Osteocyte (in vitro differentiated cells): ENCODE results near the gene ZFAND5. TPM values are rescaled to one million over a fixed set of nuclear protein-coding genes. Genes with fewer than 3 reads are reported as not detected.

Experiments used
- DNase-seq: peaks from one replicate; pipeline ENCODE4 v3.0.0; 2021; ENCODE audit warnings: mixed read lengths; ENCODE audit not compliant: unreplicated experiment; ENCODE audit errors: extremely low spot score
- H3K27ac Mint-ChIP-seq: one replicate; pipeline ENCODE4 v1.8.0; 2021; ENCODE audit warnings: mild to moderate bottlenecking, mixed read lengths; ENCODE audit not compliant: unreplicated experiment
- H3K27me3 Mint-ChIP-seq: one replicate; pipeline ENCODE4 v1.8.0; 2021; ENCODE audit warnings: mixed read lengths; ENCODE audit not compliant: unreplicated experiment
- H3K36me3 Mint-ChIP-seq: one replicate; pipeline ENCODE4 v1.8.0; 2021; ENCODE audit warnings: mixed read lengths; ENCODE audit not compliant: unreplicated experiment
- H3K4me1 Mint-ChIP-seq: one replicate; pipeline ENCODE4 v1.8.0; 2021; ENCODE audit warnings: mixed read lengths; ENCODE audit not compliant: unreplicated experiment
- H3K4me3 Mint-ChIP-seq: one replicate; pipeline ENCODE4 v1.8.0; 2021; ENCODE audit warnings: mild to moderate bottlenecking, moderate library complexity, mixed read lengths; ENCODE audit not compliant: unreplicated experiment
- H3K9me3 Mint-ChIP-seq: one replicate; pipeline ENCODE4 v1.8.0; 2021; ENCODE audit warnings: mixed read lengths; ENCODE audit not compliant: unreplicated experiment
- CTCF ChIP-seq: fragments of 200-600 bp; sonication (generic); IDR thresholded peaks from 2 replicates; pipeline ENCODE4 v1.5.0; 2021; ENCODE audit warnings: antibody characterized with exemption, mild to moderate bottlenecking, moderate library complexity
- total RNA-seq: library from RNA; stranded (reverse); gene quantifications from 2 replicates; pipeline ENCODE4 v1.2.1, GENCODE V29; 2021

The ZFAND5 gene
- total RNA-seq, 1 donor from 2014 or later: 233 TPM

GRCh38 chr9:72334658-72335337, 30.2 kb downstream of the ZFAND5 start:
- Mint-ChIP-seq H3K9me3 (no peaks in the 10 kb centered on the region), H3K36me3 (no peaks in the 10 kb centered on the region), H3K4me1 (no peaks in the 10 kb centered on the region), H3K27ac (no peak overlapping the region), H3K27me3 (peaks cover 20% of the 10 kb centered on the region), H3K4me3 (no peak overlapping the region)
- no peak for DNase-seq
- TF ChIP-seq CTCF: no peak

GRCh38 chr9:72333709-72334108, 31.3 kb downstream of the ZFAND5 start:
- peaks cover 24% of the 10 kb centered on the region for H3K27me3 Mint-ChIP-seq
- no peak for TF ChIP-seq CTCF
- peaks cover 4% of the 10 kb centered on the region for H3K9me3 Mint-ChIP-seq
- no peak overlapping the region for H3K27ac Mint-ChIP-seq
- H3K4me3 Mint-ChIP-seq: no peak overlapping the region
- H3K36me3 Mint-ChIP-seq: no peaks in the 10 kb centered on the region
- no peak for DNase-seq
- no peaks in the 10 kb centered on the region for H3K4me1 Mint-ChIP-seq

GRCh38 chr9:72333197-72333596, 31.8 kb downstream of the ZFAND5 start:
- peaks cover 4% of the 10 kb centered on the region for H3K9me3 Mint-ChIP-seq
- H3K27ac Mint-ChIP-seq: no peak overlapping the region

GRCh38 chr9:72332351-72332750, 32.7 kb downstream of the ZFAND5 start:
- Mint-ChIP-seq H3K4me1 (no peaks in the 10 kb centered on the region), H3K27me3 (peaks cover 24% of the 10 kb centered on the region), H3K9me3 (peaks cover 4% of the 10 kb centered on the region), H3K27ac (no peak overlapping the region), H3K4me3 (no peak overlapping the region), H3K36me3 (no peaks in the 10 kb centered on the region)
- TF ChIP-seq CTCF: no peak
- DNase-seq: no peak

More at GRCh38 chr9:72333197-72333596, 31.8 kb downstream of the ZFAND5 start:
- peaks cover 24% of the 10 kb centered on the region for H3K27me3 Mint-ChIP-seq
- H3K4me3 Mint-ChIP-seq: no peak overlapping the region
- no peak for DNase-seq
- no peaks in the 10 kb centered on the region for H3K36me3 Mint-ChIP-seq
- no peak for TF ChIP-seq CTCF
- no peaks in the 10 kb centered on the region for H3K4me1 Mint-ChIP-seq

- Mint-ChIP-seq H3K9me3 (peaks cover 4% of the 10 kb centered on the region), H3K36me3 (no peaks in the 10 kb centered on the region), H3K4me1 (no peaks in the 10 kb centered on the region), H3K4me3 (no peak overlapping the region), H3K27me3 (peaks cover 25% of the 10 kb centered on the region), H3K27ac (no peak overlapping the region)
- DNase-seq: no peak
- no peak for TF ChIP-seq CTCF
Measured at GRCh38 chr9:72327631-72328030, 37.4 kb downstream of the ZFAND5 start.
